Omental fat pad (tissue), 4 donors: ENCODE measurements around the gene PLXDC2. TPM values are rescaled to one million over a fixed set of nuclear protein-coding genes. Genes with fewer than 3 reads are reported as not detected.
A peak's percentile ranks its signal among the peaks of the same experiment; 100 is the strongest.

ENCODE experiments used
- ATAC-seq: fragments of 150-250 bp; one replicate; pipeline ENCODE4 v1.9.1; 2016; ENCODE audit warnings: mild to moderate bottlenecking, moderate library complexity; ENCODE audit not compliant: low FRiP score
- DNase-seq: peaks from one replicate; pipeline ENCODE4 v3.0.0-alpha.2; 2019; ENCODE audit warnings: low spot score
- CTCF ChIP-seq, 3 donors: fragments of 450-650 bp; IDR thresholded peaks; one replicate each; pipeline ENCODE4 v1.5.1; 2016 to 2017; ENCODE audit warnings: antibody characterized with exemption in 3 of 3, mild to moderate bottlenecking in 3 of 3, moderate library complexity in 2 of 3
- total RNA-seq, 4 donors: library from RNA; depleted of rRNA; stranded (reverse); fragments of >200 nt; gene quantifications; one replicate each; pipeline ENCODE4 v1.1.0, GENCODE V29; 2016

Gene PLXDC2
- total RNA-seq, 4 donors from 2014 or later = 54.0 to 79.9 (median 65.9) TPM

- DNase-seq (no peak), ATAC-seq (no peak)
- TF ChIP-seq CTCF (IDR thresholded peaks at IDR 0.05) = no peak
Observed at GRCh38 chr10:19933772-19934171, 117.5 kb downstream of the PLXDC2 start.

DNA sequence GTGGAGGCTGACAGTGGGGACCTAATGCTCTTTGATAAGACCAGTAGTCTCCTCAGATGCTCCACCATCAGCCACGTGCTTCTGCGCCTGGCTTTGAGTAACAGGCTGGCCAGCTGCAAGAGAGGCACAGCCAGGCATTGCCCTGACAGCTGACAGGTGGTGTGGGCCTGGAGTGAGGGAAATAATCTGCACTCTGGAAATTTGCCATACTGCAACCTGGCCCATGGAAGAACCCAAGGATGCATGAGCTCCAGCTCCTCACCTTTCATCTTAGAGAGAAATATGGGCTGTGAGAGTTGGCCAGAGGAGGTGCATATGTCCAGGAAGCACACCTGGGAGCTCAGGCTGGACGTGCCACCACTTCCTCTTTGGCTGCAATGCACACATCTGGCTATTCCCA is 118.9 kb downstream of the PLXDC2 start:
- DNase-seq (no peak), ATAC-seq (no peak)
- no peak for TF ChIP-seq CTCF (IDR thresholded peaks at IDR 0.05)

GRCh38 chr10:19936289-19936688 is 120.1 kb downstream of the PLXDC2 start:
- DNase-seq (no peak), ATAC-seq (no peak)
- TF ChIP-seq CTCF (IDR thresholded peaks at IDR 0.05) = no peak

GRCh38 chr10:19937989-19938388 is 121.8 kb downstream of the PLXDC2 start:
- no peak for ATAC-seq
- DNase-seq = no peak
- no peak for TF ChIP-seq CTCF (IDR thresholded peaks at IDR 0.05)

DNA sequence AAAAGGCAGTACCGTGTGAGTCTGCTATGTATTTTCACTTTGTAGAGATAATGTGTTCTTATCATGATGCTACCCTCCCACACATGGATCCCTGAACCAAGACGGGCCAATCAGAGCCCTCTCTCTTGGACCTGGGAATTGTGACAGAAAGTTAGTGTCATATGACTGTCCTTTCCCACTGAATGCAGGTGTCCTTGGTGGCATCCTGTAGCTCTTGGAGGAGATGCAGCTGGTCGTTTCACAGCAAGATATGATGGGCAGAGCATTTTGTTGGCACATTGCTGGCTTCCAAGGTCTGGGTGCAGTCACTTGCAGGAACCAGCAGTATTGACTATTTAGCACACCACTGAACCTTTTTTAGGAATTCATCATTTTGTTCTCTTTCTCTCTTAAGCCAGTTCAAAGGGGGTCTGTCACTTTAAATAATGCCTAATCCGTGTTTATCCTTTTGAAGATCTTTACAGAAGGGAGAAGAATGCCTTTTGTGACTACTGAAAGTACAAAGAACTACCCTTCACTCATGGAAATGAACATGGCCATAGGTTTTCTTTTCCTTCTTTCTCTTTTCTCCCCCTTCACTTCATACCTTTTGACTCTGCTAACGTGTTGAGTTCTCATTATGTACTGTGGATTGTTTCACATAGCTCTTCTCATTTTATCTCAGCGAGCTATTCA is 125.1 kb downstream of the PLXDC2 start:
- DNase-seq (no peak), ATAC-seq (no peak)
- no peak for TF ChIP-seq CTCF (IDR thresholded peaks at IDR 0.05)

DNA sequence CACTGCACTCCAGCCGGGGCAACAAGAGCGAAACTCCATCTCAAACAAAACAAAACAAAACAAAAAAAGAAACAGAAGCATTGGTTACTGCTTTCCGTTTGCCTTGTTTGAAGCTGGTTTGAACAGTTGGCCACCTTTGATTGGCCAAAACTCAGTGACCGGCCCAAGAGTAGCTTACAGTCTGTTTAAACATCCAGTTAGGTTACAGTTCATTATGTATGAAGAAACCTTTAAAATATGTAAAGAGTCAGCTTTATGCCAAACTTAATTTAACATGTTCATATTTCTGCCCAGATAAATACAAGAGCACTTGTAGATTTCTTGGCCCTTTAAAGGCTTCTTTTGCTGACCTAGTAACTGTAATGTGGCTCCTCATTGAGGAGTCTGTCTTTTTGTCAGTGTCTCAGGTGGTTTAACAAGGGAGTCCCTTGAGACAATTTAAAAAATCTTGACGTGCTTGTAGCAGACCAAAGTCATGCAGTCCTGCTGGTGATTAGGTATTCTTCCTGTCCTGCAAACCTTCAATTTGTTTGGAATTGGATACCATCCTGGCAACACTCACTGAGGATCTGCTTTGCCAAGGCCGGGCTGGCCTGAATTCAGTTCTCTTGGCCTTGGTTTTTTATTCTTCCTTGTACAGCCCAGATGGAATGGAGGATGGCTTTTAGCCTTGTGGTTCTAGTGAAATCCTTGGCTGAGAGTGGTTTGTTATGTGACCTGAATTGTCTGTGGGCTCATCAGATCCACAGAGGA is 128.9 kb downstream of the PLXDC2 start:
- peak; percentile 68 for ATAC-seq
- no peak for DNase-seq
- TF ChIP-seq CTCF (IDR thresholded peaks at IDR 0.05) = no peak

DNA sequence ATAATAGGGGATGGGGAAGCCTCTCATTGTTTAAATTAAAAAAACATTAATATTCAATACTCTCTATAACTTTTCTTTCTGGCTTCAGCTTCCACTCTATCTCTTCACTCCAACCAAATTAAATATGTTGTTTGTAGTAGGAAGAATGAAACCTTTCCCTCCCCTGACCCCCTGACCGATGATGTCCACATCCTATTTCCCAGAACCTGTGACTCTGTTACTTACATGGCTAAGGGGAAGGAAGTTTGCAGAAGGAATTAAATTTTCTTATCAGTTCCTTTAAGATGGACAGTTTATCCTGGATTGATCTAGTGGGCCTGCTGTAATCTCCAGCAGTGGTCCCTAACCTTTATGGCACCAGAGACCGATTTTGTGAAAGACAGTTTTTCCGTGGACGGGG is 130.0 kb downstream of the PLXDC2 start:
- no peak for TF ChIP-seq CTCF (IDR thresholded peaks at IDR 0.05)
- ATAC-seq (no peak), DNase-seq (no peak)
